Measurements from ENCODE around the gene AARS2.

The AARS2 gene

GRCh38 chr6:44265007-44265721 is 48.0 kb downstream of the AARS2 start, which contains the start of gene NFKBIE:
NFKBIE (minus strand) TSS chr6:44265551; CDS start chr6:44265346, 205 bp downstream.
- peak within 1 kb of the TSS; percentile 75 for H3K4me3 ChIP-seq (ENCODE audit: low read length)
- DNase-seq (ENCODE audit: low read depth), result no peak
- TF ChIP-seq CTCF (conservative IDR thresholded peaks at IDR 0.05; ENCODE audit: low read depth, low read length), result peak; percentile 47

GRCh38 chr6:44264154-44265006 is 48.8 kb downstream of the AARS2 start:
- no peak for DNase-seq (ENCODE audit: low read depth)

GRCh38 chr6:44263354-44264100 is 49.6 kb downstream of the AARS2 start:
- H3K4me3 ChIP-seq (ENCODE audit: low read length), result peak overlapping the region; percentile 75
- no peak for TF ChIP-seq CTCF (conservative IDR thresholded peaks at IDR 0.05; ENCODE audit: low read depth, low read length)
- no peak for DNase-seq (ENCODE audit: low read depth)

More at GRCh38 chr6:44264154-44265006, 48.8 kb downstream of the AARS2 start:
- peak overlapping the region; percentile 75 for H3K4me3 ChIP-seq (ENCODE audit: low read length)
- no peak for TF ChIP-seq CTCF (conservative IDR thresholded peaks at IDR 0.05; ENCODE audit: low read depth, low read length)

- no peak for DNase-seq (ENCODE audit: low read depth)
- TF ChIP-seq CTCF (conservative IDR thresholded peaks at IDR 0.05; ENCODE audit: low read depth, low read length), result no peak
- H3K4me3 ChIP-seq (ENCODE audit: low read length), result peak overlapping the region; percentile 75
Measured at GRCh38 chr6:44262467-44263353, 50.4 kb downstream of the AARS2 start.

DNA sequence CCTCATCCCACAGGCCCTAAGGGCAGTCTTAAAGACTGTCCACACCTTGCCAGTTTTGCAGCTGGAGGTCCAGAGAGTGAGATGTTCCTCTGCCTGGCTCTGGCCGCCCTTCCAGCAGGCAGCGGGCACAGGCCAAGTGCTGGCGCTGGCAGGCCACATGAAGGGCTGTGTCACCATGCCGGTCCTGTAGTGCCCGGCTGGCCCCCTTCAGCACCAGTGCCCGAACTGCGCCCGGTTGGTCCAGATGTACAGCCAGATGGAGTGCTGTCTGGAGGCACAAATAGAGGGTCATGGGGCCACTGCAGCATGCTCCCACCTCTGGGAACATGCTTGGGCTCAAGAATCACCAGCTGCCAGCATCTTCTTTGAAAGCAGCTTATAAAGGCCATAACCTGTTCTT is 51.6 kb downstream of the AARS2 start:
- TF ChIP-seq CTCF (conservative IDR thresholded peaks at IDR 0.05; ENCODE audit: low read depth, low read length), result no peak
- no peak for DNase-seq (ENCODE audit: low read depth)
- no peak overlapping the region for H3K4me3 ChIP-seq (ENCODE audit: low read length)

All from retinal pigment epithelial cell (primary cell).